Gastroesophageal sphincter (tissue), 4 donors: ENCODE measurements around the gene COX19. TPM values are rescaled to one million over a fixed set of nuclear protein-coding genes. Genes with fewer than 3 reads are reported as not detected.

ENCODE experiments used
- ATAC-seq: fragments of 150-250 bp; one replicate; pipeline ENCODE4 v1.9.1; 2016; ENCODE audit warnings: mild to moderate bottlenecking, moderate library complexity
- H3K27ac ChIP-seq, 4 donors: fragments of 200-600 bp; sonication (generic) in 3 of 4; 1 replicate in 3 of 4; 2 replicates in 1 of 4; pipeline ENCODE4 v1.5.1; 2016 to 2019
- H3K27me3 ChIP-seq: fragments of 200-600 bp; sonication (generic); one replicate; pipeline ENCODE4 v1.5.1; 2019
- H3K36me3 ChIP-seq, 2 donors: fragments of 200-600 bp; sonication (generic); one replicate each; pipeline ENCODE4 v1.5.1; 2019; ENCODE audit warnings: control low read depth in 1 of 2
- H3K4me1 ChIP-seq, 3 donors: fragments of 200-600 bp; sonication (generic); 1 replicate in 2 of 3; 2 replicates in 1 of 3; pipeline ENCODE4 v1.5.1; 2016 to 2019; ENCODE audit warnings: control low read depth in 2 of 3
- H3K4me3 ChIP-seq, 2 donors: fragments of 200-600 bp; sonication (generic); one replicate each; pipeline ENCODE4 v1.5.1; 2019; ENCODE audit warnings: mild to moderate bottlenecking in 1 of 2, moderate library complexity in 1 of 2
- H3K9me3 ChIP-seq, 3 donors: fragments of 200-600 bp; sonication (generic); one replicate each; pipeline ENCODE4 v1.5.1; 2017 to 2019; ENCODE audit warnings: control low read depth in 2 of 3
- CTCF ChIP-seq, 4 experiments: fragments of 200-600 bp in 2 of 4; fragments of 450-650 bp in 2 of 4; sonication (generic) in 1 of 4; IDR thresholded peaks; one replicate each; pipeline ENCODE4 v1.5.1; 2017 to 2019; ENCODE audit warnings: antibody characterized with exemption in 4 of 4, mild to moderate bottlenecking in 2 of 4, moderate library complexity in 2 of 4
- EP300 ChIP-seq: sonication (generic); formaldehyde crosslinking; IDR thresholded peaks from one replicate; pipeline ENCODE4 v1.6.1; 2017; ENCODE audit warnings: antibody characterized with exemption, mild to moderate bottlenecking
- POLR2A ChIP-seq, 2 donors: fragments of 450-650 bp; IDR thresholded peaks; one replicate each; pipeline ENCODE4 v1.6.1; 2017; ENCODE audit warnings: antibody characterized with exemption in 2 of 2, mild to moderate bottlenecking in 2 of 2, moderate library complexity in 1 of 2
- POLR2AphosphoS5 ChIP-seq: sonication (generic); formaldehyde crosslinking; IDR thresholded peaks from one replicate; pipeline ENCODE4 v1.6.1; 2017; ENCODE audit warnings: antibody characterized with exemption
- WGBS, 2 donors: methylation state at CpG; one replicate each; pipeline ENCODE4 v1.1.5; 2018; ENCODE audit warnings: low coverage in 1 of 2; 5-methylcytosine and 5-hydroxymethylcytosine counted together
- total RNA-seq, 4 donors: library from RNA; depleted of rRNA; stranded (reverse); fragments of >200 nt; gene quantifications; one replicate each; pipeline ENCODE4 v1.1.0, GENCODE V29; 2016

Gene COX19
- total RNA-seq, 4 donors from 2014 or later = 6.0 to 16.7 (median 12.0) TPM

- Histone ChIP-seq H3K36me3 (no peaks in the 10 kb centered on the region), H3K27me3 (peaks cover 18% of the 10 kb centered on the region), H3K4me3 (no peak overlapping the region), H3K4me1 (peaks cover 0 to 40% (median 12%) of the 10 kb centered on the region in 3 donors), H3K9me3 (no peaks in the 10 kb centered on the region), H3K27ac (peak overlapping the region in 3 of 4 donors; percentile 92 to 97 (median 93))
- 76 to 78% methylated on average over 3 to 6 of the region's 10 CpGs for WGBS, 2 donors
- TF ChIP-seq CTCF (IDR thresholded peaks at IDR 0.05) (no peak), POLR2AphosphoS5 (no peak), EP300 (no peak), POLR2A (IDR thresholded peaks at IDR 0.05) (no peak)
- no peak for ATAC-seq
Measured at GRCh38 chr7:956031-956430, 19.3 kb downstream of the COX19 start.

GRCh38 chr7:954330-955238 is 20.8 kb downstream of the COX19 start, which contains the start of gene ADAP1:
Gene ADAP1 (minus strand): TSS chr7:954680. CDS start chr7:954477, 203 bp downstream.
- Histone ChIP-seq H3K4me1 (peaks cover 0 to 45% (median 12%) of the 10 kb centered on the region in 3 donors), H3K9me3 (no peaks in the 10 kb centered on the region), H3K36me3 (no peaks in the 10 kb centered on the region), H3K4me3 (peak within 1 kb of the TSS; percentile 33 to 80), H3K27ac (peak within 1 kb of the TSS; percentile 66 to 97 (median 92)), H3K27me3 (peaks cover 18% of the 10 kb centered on the region)
- no CpG with 5 or more reads among the region's 115 CpGs for WGBS, 2 donors
- TF ChIP-seq POLR2A (IDR thresholded peaks at IDR 0.05) = peak in 1 of 2 donors; percentile 46
- TF ChIP-seq CTCF (IDR thresholded peaks at IDR 0.05) = peak in 2 of 4 experiments; percentile 43 to 46
- TF ChIP-seq EP300 = no peak
- peak; percentile 55 for ATAC-seq

- H3K9me3 ChIP-seq = no peaks in the 10 kb centered on the region
- H3K27ac ChIP-seq = peak overlapping the region; percentile 19 to 97 (median 92)
- H3K27me3 ChIP-seq = peaks cover 18% of the 10 kb centered on the region
- ATAC-seq = peak; percentile 76
- H3K4me3 ChIP-seq = peak overlapping the region; percentile 33 to 80
- TF ChIP-seq EP300 (no peak), POLR2AphosphoS5 (peak; percentile 38), POLR2A (IDR thresholded peaks at IDR 0.05) (peak; percentile 45 to 76)
- no CpG with 5 or more reads among the region's 78 CpGs for WGBS, 2 donors
- H3K36me3 ChIP-seq = no peaks in the 10 kb centered on the region
- peaks cover 0 to 45% (median 12%) of the 10 kb centered on the region in 3 donors for H3K4me1 ChIP-seq
Measured at GRCh38 chr7:953547-954327, 21.6 kb downstream of the COX19 start.

GRCh38 chr7:952548-953441 is 22.6 kb downstream of the COX19 start:
- no peak for ATAC-seq
- TF ChIP-seq POLR2AphosphoS5 = no peak
- TF ChIP-seq POLR2A (IDR thresholded peaks at IDR 0.05) = no peak
- no peak for TF ChIP-seq CTCF (IDR thresholded peaks at IDR 0.05)
- no peak for TF ChIP-seq EP300
- H3K4me3 ChIP-seq = peak overlapping the region; percentile 33 to 80
- WGBS, 2 donors = 25 to 60% methylated on average over 1 to 2 of the region's 20 CpGs
- peaks cover 0 to 45% (median 12%) of the 10 kb centered on the region in 3 donors for H3K4me1 ChIP-seq
- H3K27ac ChIP-seq = peak overlapping the region in 3 of 4 donors; percentile 92 to 97 (median 93)
- no peaks in the 10 kb centered on the region for H3K36me3 ChIP-seq
- H3K27me3 ChIP-seq = peaks cover 18% of the 10 kb centered on the region
- no peaks in the 10 kb centered on the region for H3K9me3 ChIP-seq
